OCI-LY7 (cell line): Measurements from ENCODE around the gene CTNND2. TPM values are rescaled to one million over a fixed set of nuclear protein-coding genes. Genes with fewer than 3 reads are reported as not detected.

Experiments used
- BruUV-seq: library from RNA; stranded (reverse); fragments of 400-500 nt; replicated peaks from 2 replicates; lab custom pipeline; 2021; lab: Mats Ljungman, UMichigan
- CTCF ChIA-PET: fragments of 300-600 bp; sonication (Branson Sonifier 250); formaldehyde crosslinking; loops from one replicate; lab custom pipeline; 2022; ENCODE audit warnings: antibody characterized with exemption; ENCODE audit not compliant: unreplicated experiment; lab: Charles Lee
- POLR2A ChIA-PET: fragments of 300-600 bp; sonication (Branson Sonifier 250); formaldehyde crosslinking; loops from one replicate; lab custom pipeline; 2022; ENCODE audit warnings: antibody characterized with exemption; lab: Charles Lee
- DNase-seq: peaks from one replicate; pipeline ENCODE4 v3.0.0-alpha.2; 2015; ENCODE audit warnings: low spot score
- H2AFZ ChIP-seq: fragments of 200-600 bp; sonication (generic), shearing (Covaris generic); 2 replicates; pipeline ENCODE4 v1.6.1; 2014; ENCODE audit warnings: mild to moderate bottlenecking, antibody characterized with exemption, low read length, moderate library complexity
- H3K27ac ChIP-seq: fragments of 200-600 bp; sonication (generic); 2 replicates; pipeline ENCODE4 v1.5.1; 2014; ENCODE audit warnings: mixed run types, low read depth, mild to moderate bottlenecking, moderate library complexity, low read length, inconsistent platforms; ENCODE audit not compliant: poor library complexity, severe bottlenecking
- H3K36me3 ChIP-seq: fragments of 200-600 bp; sonication (generic); 2 replicates; pipeline ENCODE4 v1.6.1; 2014; ENCODE audit warnings: mild to moderate bottlenecking, antibody characterized with exemption, low read length, moderate library complexity, mixed read lengths; ENCODE audit not compliant: insufficient read depth
- H3K4me1 ChIP-seq: fragments of 200-600 bp; sonication (generic); 2 replicates; pipeline ENCODE4 v1.5.1; 2014; ENCODE audit warnings: mild to moderate bottlenecking, low read length; ENCODE audit not compliant: insufficient read depth, poor library complexity, severe bottlenecking
- H3K4me2 ChIP-seq: fragments of 200-600 bp; sonication (generic); 2 replicates; pipeline ENCODE4 v1.6.1; 2014; ENCODE audit warnings: mild to moderate bottlenecking, low read length
- H3K4me3 ChIP-seq: fragments of 200-600 bp; sonication (generic); 2 replicates; pipeline ENCODE4 v1.5.1; 2014; ENCODE audit warnings: mild to moderate bottlenecking, low read depth, low read length; ENCODE audit not compliant: poor library complexity, severe bottlenecking
- H3K79me2 ChIP-seq: fragments of 200-600 bp; sonication (generic); 2 replicates; pipeline ENCODE4 v1.6.1; 2016; ENCODE audit warnings: low read depth, mild to moderate bottlenecking, low read length, moderate library complexity, mixed read lengths; ENCODE audit not compliant: insufficient read depth
- H3K9me2 ChIP-seq: fragments of 200-600 bp; sonication (generic); 2 replicates; pipeline ENCODE4 v1.6.1; 2016; ENCODE audit warnings: mild to moderate bottlenecking, low read length, mixed read lengths; ENCODE audit not compliant: insufficient read depth
- H3K9me3 ChIP-seq: fragments of 200-600 bp; sonication (generic); 2 replicates; pipeline ENCODE4 v1.6.1; 2014; ENCODE audit warnings: mild to moderate bottlenecking, mixed run types, low read length, mixed read lengths
- H4K20me1 ChIP-seq: fragments of 200-600 bp; sonication (generic); 2 replicates; pipeline ENCODE4 v1.6.1; 2014; ENCODE audit warnings: mild to moderate bottlenecking, antibody characterized with exemption, low read length, moderate library complexity, mixed read lengths; ENCODE audit not compliant: insufficient read depth
- EZH2phosphoT487 ChIP-seq: fragments of 200-600 bp; sonication (generic); IDR thresholded peaks from 2 replicates; pipeline ENCODE4 v1.6.1; 2018; ENCODE audit warnings: low read depth, borderline replicate concordance, mild to moderate bottlenecking, mixed run types, antibody characterized with exemption, low read length, moderate library complexity, mixed read lengths
- intact Hi-C: fragments of 100-400 bp; cut with micrococcal nuclease; formaldehyde crosslinking; loops from one replicate; pipeline ENCODE4 v1.10.0; 2022; ENCODE audit not compliant: unreplicated experiment
- total RNA-seq, 2 experiments: library from RNA; depleted of rRNA in 1 of 2; stranded (reverse); fragments of >200 nt in 1 of 2; shearing (Covaris generic) in 1 of 2; gene quantifications; 2 replicates each; pipeline ENCODE4 v1.2.3, GENCODE V29; 2014 to 2022
- TF ChIP-seq, protein P1 (sequence below): fragments of 200-600 bp; sonication (generic); conservative IDR thresholded peaks from 2 replicates; pipeline ENCODE4 v1.5.1; 2014; ENCODE audit warnings: mild to moderate bottlenecking, antibody characterized with exemption, low read length, moderate library complexity, mixed read lengths

The CTNND2 gene
- total RNA-seq, 2 experiments from 2014 or later: not detected

DNA sequence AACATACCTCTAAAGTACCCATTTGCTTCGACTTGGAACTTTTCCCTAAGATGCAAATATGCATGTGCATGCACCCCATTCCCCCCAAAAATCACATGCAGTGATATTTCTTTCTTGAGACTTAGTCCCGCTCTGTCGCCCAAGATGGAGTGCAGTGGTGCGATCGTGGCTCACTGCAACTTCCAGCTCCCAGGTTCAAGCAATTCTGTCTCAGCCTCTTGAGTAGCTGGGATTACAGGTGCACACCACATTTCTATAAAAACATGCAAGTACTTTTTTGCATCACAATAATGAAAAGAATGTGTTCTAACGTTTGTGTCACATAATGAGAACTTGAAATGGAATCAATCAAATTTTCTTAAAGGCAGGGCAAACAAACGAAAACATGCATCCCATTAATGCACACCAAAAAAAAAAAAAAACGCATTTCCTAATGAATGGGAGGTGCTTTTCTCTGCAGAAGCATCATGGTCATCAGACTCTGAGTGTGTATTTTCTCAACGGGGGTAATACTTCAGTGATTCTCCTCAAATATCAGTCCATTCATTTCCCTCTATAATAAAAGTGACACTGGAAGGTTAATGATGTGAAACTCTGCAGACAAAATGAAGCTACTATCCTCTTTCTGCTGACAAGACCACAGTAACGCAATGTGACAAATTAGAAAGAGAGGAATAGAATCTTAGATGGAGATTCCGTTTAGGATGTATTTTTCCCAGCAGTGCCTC, 389.4 kb downstream of the CTNND2 start:
- no peak for DNase-seq
- CTCF ChIA-PET: no interaction called here
- Histone ChIP-seq H3K36me3 (no peaks in the 10 kb centered on the region), H3K27ac (no peak overlapping the region), H3K79me2 (no peaks in the 10 kb centered on the region), H2AFZ (no peak overlapping the region), H3K9me2 (no peaks in the 10 kb centered on the region), H3K4me3 (no peak overlapping the region), H3K9me3 (no peaks in the 10 kb centered on the region), H4K20me1 (no peaks in the 10 kb centered on the region), H3K4me2 (no peak overlapping the region), H3K4me1 (no peaks in the 10 kb centered on the region)
- TF ChIP-seq EZH2phosphoT487: no peak
- TF ChIP-seq, protein P1, sequence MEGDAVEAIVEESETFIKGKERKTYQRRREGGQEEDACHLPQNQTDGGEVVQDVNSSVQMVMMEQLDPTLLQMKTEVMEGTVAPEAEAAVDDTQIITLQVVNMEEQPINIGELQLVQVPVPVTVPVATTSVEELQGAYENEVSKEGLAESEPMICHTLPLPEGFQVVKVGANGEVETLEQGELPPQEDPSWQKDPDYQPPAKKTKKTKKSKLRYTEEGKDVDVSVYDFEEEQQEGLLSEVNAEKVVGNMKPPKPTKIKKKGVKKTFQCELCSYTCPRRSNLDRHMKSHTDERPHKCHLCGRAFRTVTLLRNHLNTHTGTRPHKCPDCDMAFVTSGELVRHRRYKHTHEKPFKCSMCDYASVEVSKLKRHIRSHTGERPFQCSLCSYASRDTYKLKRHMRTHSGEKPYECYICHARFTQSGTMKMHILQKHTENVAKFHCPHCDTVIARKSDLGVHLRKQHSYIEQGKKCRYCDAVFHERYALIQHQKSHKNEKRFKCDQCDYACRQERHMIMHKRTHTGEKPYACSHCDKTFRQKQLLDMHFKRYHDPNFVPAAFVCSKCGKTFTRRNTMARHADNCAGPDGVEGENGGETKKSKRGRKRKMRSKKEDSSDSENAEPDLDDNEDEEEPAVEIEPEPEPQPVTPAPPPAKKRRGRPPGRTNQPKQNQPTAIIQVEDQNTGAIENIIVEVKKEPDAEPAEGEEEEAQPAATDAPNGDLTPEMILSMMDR: no peak
- intact Hi-C loops: no loop called here
- BruUV-seq: no TSS peak
- POLR2A ChIA-PET: interaction anchor here (0.7 kb wide), 2 partner anchors 44 to 552 kb away, joined by 3 read pairs; no protein-coding TSS in a partner anchor

DNA sequence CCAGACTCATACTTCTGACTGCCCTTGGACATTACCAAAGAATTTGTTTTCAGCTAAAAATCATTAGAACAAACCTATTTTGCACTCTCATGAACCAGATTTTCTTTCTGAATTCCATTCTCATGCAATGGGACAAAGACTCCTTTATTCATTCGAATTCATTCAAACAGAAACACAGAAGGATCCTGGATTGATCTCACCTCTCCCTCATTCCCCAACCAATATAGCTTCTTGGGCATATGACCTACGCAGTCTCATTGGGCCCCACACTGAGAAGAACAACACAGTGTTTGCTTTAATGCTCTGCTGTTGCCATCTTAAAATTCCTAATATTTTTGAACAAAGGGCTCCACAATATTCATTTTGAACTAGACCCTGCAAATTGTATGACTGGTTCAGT, 392.4 kb downstream of the CTNND2 start:
- Histone ChIP-seq H2AFZ (no peak overlapping the region), H3K79me2 (no peaks in the 10 kb centered on the region), H3K4me3 (no peak overlapping the region), H3K36me3 (no peaks in the 10 kb centered on the region), H3K9me2 (no peaks in the 10 kb centered on the region), H3K27ac (no peak overlapping the region), H4K20me1 (no peaks in the 10 kb centered on the region), H3K4me2 (no peak overlapping the region), H3K4me1 (no peaks in the 10 kb centered on the region), H3K9me3 (no peaks in the 10 kb centered on the region)
- POLR2A ChIA-PET: interaction anchor here (0.6 kb wide), 1 partner anchor 446 kb away, joined by 3 read pairs; no protein-coding TSS in a partner anchor
- CTCF ChIA-PET: no interaction called here
- intact Hi-C loops: no loop called here
- BruUV-seq: no TSS peak
- TF ChIP-seq, protein P1: no peak
- TF ChIP-seq EZH2phosphoT487: no peak
- no peak for DNase-seq

DNA sequence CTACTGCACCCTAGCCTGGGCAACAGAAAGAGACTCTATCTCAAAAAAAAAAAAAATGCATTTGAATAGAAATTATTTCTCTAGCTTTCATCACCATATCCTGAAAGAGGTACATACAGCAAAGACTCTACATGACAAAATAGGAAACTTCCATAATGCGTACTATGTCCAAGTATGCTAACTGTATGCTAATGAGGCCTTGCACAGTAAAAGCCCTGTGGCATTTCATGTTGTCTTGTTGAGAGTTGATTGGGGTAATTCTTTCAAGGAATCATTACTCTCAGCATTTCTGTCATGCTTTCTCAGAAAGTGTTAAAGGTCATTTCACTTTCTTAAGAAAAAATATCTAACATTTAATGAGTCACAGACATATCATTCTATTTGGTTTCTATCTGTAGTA, 393.4 kb downstream of the CTNND2 start:
- Histone ChIP-seq H3K9me2 (no peaks in the 10 kb centered on the region), H3K4me2 (no peak overlapping the region), H3K36me3 (no peaks in the 10 kb centered on the region), H3K9me3 (no peaks in the 10 kb centered on the region), H2AFZ (no peak overlapping the region), H3K4me1 (no peaks in the 10 kb centered on the region), H4K20me1 (no peaks in the 10 kb centered on the region), H3K4me3 (no peak overlapping the region), H3K79me2 (no peaks in the 10 kb centered on the region), H3K27ac (no peak overlapping the region)
- no TSS peak for BruUV-seq
- intact Hi-C loops: no loop called here
- TF ChIP-seq, protein P1: no peak
- TF ChIP-seq EZH2phosphoT487: no peak
- ChIA-PET POLR2A (interaction anchor here (0.6 kb wide), 1 partner anchor 1985 kb away, joined by 3 read pairs; no protein-coding TSS in a partner anchor), CTCF (no interaction called here)
- no peak for DNase-seq
